GDM1 (cell line): ENCODE data around the gene TAAR1.
"Not testable (repeated sequence)": the region's sequence is repeated elsewhere in the genome, so short reads cannot be mapped to it uniquely, and the experiment has no call there.

Experiments used
- DNase-seq: peaks from one replicate; lab custom pipeline; 2025; lab: John Stamatoyannopoulos, UW

The TAAR1 gene

DNA sequence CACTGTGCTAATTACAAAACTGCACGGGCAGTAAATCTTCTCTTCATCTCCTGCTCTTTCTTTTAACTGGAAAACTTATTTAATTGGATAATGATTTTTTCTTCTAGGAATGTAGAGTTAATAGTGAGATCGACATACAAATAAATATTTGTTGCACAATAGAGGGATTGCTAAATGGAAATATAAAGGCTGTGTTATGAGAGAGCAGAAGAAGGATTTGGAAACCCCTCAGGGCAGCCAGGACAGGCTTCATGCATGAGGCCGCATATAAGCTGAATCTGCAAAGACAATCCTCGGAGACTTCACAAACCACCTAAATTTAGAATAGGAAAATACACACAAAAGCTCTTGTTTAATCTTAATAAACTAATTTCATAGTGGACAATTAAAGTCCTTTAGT, 2.9 kb upstream of the TAAR1 start:
- DNase-seq: no peak

DNA sequence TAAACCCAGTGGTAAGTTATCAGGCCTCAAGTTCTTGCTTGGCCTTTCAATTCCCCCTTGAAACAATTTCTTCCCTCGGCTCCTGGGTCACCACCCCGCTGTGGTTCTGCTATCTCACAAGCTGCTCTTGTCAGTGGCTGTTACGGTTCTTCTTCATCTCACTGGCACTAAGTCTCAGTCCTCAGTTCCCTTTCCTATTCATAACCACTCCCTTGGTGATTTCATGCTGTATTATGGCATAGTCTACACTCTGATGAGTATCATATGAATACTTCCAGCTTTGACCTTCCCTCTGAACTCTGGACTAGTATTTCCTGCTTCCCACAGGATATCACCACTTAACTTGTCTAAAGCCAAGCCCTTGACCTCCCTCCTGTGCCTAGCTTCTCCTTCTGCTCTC, 7.9 kb downstream of the TAAR1 start:
- no peak for DNase-seq

DNA sequence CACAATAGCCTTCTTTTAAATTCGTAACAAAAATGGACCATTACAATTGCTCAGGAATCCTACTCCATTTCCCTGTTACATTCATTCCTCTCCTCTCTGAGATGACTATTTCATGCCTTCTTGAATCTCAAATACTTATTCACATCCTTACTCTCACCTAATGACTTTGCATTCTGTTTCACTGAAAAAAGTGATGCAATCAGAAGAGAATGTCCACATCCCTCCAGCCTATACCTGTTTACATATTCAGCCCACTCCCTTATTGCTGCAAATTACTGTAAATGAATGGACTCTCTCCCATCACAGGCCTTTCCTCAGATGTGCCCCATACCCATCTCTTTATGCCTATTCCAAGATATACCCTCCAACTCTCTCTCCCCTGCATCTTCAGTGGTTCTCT, 8.6 kb downstream of the TAAR1 start:
- no peak for DNase-seq

DNA sequence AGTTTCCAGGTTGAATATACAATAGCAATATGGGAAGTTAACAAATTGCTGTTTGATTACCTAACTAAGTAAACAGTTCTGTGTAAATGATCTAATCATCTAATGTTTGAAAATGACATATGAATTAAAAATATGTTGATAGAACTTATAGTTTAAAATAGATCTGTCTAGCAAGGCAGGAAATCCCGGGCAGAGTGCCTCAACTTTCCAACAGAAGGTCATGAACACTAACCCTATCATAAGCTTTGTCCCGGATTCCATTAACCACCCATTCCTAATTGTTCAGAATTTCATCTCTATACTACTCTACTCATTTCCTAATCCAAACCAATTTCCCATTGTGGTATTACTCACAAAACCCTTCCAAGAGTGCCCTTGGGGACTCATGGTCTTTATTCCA, 10.2 kb downstream of the TAAR1 start:
- no peak for DNase-seq

DNA sequence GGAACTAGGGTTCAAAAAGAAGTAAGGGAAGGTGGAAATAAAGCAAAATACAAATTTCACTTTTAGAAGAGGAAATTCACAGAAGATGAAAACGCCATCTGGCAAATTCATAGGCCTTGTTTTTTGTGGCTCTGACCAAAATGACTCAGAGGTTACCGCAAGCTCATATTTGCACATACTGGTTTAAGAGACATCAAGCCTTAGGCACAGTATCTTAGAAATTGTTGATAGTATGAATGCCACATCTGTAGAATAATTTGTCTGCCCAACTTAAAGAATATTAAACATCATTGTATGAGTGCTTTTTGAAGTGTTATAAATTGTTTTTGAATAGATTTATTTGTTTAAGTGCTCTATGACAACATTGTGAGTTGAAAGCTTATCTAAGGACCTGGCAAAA, 10.6 kb downstream of the TAAR1 start:
- DNase-seq: peak; percentile 22

DNA sequence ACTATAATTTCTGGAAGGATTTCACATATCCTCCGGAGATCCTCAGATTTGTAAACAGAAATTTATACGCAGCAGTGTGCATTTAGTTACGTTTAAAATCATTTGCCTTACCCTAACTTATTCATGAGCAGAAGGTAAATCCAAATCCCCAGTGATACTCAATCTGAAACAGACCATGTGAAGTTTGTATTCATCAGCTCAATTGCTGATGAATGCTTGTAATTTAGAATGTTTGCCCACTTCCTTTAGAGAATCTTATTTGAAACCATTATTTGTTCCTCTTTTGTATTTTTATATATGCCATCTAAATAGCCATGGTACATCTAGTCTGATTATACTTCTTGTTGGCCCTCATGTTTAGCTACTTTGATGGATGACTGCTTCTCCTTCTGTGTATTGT, 15.4 kb downstream of the TAAR1 start:
- no peak for DNase-seq

DNA sequence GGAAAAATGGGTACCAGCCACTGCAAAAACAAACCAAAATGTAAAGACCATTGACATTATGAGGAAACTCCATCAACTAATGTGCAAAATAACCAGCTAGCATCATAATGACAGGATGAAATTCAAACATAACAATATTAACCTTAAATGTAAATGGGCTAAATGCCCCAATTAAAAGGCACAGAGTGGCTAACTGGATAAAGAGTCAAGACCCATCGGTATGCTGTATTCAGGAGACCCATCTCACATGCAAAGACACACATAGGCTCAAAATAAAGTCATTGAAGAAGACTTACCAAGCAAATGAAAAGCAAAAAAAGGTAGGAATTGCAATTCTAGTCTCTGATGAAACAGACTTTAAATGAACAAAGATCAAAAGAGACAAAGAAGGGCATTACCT, 21.8 kb downstream of the TAAR1 start:
- not testable (repeated sequence) for DNase-seq

DNA sequence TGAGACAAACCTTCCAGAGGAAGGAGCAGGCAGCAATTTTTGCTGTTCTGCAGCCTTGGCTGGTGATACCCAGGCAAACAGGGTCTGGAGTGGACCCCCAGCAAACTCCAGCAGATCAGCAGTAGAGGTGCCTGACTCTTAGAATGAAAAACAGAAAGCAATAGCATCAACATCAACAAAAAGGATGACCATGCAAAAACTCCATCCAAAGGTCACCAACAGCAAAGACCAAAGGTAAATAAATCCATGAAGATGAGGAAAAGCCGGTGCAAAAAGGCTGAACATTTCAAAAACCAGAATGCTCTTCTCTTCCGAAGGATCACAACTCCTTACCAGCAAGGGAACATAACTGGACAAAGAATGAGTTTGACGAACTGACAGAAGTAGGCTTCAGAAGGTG, 23.1 kb downstream of the TAAR1 start:
- DNase-seq: not testable (repeated sequence)

DNA sequence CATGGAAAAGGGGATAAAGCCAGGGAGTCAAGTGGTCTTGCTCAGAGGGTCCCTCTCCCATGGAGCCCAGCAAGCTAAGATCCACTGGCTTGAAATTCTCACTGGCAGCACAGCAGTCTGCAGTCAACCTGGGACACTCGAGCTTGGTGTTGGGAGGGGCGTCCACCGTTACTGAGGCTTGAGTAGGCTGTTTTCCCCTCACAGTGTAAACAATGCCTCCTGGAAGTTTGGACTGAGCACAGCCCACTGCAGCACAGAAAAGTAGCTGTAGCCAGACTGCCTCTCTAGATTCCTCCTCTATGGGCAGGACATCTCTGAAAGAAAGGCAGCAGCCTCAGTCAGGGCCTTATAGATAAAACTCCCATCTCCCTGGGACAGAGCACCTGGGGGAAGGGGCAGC, 23.7 kb downstream of the TAAR1 start:
- not testable (repeated sequence) for DNase-seq

DNA sequence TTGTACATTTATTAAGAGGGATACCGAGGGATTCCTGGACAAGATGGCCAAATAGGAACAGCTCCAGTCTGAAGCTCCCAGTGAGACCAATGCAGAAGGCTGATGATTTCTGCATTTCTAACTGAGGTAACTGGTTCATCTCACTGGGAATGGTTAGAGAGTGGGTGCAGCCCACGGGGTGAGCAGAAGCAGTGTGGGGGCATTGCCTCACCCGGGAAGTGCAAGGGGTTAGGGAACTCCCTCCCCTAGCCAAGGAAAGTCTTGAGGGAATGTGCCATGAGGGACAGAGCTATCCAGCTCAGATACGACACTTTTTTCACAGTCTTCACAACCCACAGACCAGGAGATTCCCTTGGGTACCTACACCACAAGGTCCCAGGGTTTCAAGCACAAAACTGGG, 24.2 kb downstream of the TAAR1 start:
- DNase-seq: no peak

DNA sequence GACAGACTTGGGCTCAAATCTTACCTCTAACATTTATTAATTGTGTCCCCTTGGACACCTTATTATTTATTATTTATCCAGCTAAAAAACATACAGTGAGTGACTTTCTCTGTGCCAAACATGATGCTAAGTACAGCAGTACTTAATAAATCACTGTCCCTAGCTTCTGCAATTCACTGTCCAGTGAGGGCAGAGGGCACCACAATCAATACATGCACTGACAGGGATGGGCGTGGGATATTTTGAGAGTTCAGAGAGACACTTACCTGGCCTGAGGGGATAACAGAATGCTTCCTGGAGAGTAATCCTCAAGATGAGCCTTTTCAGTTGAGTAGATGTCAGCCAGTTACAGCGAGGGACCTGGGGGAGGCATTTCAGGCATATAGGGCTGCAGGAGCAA, 25.6 kb downstream of the TAAR1 start:
- no peak for DNase-seq

DNA sequence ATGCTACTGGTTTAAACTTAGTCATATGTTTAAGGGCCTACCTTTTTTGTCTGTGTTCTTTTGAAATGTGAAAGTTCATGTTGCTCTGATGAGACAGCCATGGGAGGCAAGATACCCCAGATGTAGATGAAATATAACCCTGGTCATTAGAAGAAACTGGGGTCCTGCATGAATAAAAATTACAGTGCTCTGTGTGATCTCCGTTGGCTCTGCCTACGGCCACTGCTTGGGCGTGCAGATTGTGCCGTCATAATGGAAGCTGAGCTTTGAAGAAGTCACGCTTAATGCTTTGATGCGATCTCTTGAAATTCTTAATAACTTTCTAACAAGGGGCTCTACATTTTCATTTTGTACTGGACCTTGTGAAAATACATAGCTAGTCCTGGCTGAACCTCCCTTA, 34.8 kb downstream of the TAAR1 start, which contains the start of gene TAAR2:
Gene TAAR2, minus strand, starts transcription at position 101 of the 400 bp plus-strand sequence. Its CDS starts 0 bp downstream, at position 101.
- no peak for DNase-seq

DNA sequence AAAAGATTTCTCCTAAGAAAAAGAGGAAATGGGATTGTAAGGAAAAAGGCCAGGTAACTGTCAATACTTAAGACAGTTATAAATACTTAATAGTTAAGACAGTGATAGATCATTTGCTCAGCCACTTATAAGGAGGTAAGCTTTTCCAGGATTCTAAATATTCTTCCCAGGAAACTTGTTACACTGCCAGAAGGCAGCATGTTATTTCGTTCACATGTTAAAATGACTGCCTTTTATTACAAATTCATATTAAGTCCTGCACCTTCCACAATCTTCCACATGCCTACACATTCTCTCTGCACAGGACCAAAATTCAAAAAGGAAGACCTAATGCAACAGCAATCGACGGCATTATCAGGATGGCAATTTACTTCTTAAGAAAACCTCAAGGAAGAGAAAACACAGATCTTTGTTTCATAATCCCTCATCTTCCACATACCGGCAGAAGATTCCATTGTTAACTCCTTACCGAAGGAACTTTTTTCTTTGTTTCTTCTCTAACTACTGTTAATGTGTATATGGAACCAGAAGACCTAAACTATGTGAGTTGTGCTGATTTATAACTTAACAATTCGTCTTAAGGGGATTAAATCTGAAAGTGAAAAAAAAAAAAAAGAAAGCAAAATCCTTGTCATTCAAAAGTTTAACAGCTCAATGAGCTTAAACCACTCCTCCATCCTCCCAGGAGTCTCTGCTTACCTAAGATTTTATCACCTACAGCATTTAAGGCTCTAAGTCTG, 35.7 kb downstream of the TAAR1 start:
- no peak for DNase-seq

DNA sequence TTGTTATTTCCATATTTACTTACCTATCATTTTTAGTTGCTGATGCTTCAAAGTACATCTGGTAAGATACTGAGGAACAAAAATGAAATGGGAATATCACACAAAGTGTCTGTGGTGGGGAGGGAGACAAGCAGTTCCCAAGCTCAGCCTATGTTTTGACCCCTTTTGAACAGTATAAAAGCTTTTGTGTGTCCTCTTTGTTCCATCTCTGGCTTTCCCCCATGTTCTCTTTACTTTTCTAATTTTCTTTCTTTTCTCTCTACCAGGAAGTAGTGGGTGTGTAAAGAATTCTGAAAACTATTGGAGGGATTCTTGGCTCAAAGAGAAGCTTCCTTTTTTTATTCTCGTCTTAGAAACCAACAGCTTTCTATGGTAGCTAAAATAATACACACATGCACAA, 42.3 kb downstream of the TAAR1 start:
- no peak for DNase-seq

DNA sequence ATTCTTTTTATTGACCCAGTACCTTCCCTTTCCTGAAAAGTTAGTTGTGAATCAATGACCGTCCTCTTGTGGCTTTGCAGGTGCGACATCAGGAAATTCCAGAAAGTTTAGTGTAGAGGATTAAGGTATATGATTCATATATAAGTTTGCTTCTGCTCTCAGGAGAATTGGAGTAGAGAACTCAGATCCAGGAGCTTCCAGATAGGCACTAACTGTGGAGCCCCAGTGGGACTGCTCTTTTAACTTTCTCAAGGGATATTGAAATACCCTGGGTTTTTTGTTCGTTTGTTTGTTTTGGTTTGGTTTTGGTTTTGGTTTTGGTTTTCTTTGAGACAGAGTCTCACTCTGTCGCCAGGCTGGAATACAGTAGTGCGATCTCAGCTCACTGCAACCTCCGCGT, 44.4 kb downstream of the TAAR1 start:
- no peak for DNase-seq

DNA sequence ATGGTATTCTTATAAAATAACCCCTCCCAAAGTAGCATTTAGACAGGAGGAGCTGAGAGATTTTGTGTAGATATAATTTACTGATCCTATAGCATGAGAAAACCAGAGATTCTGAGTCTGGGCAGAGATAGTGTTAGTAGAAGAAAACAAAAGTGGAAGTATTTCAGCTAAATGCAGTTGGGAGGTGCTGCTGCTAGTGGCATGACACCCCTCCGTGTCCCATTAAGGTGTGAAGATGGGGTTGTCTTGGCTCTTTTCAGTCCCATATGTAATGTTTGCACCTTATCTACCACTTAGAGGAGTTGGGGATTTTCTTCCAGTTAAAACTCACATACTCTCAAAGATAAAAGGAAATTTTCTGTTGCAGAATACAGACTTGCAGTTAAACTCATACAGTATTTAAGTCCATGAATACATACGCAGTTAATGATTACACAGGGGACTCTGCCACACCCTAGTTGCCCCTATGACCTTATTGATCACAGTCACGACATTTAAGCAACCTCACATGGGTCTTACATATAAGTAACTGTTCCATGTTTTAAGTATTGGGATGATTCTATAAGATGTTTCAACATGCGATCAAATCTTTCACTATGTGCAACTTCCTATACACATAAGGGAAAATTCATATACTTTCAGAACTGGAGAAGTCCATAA, 46.4 kb downstream of the TAAR1 start:
- no peak for DNase-seq

DNA sequence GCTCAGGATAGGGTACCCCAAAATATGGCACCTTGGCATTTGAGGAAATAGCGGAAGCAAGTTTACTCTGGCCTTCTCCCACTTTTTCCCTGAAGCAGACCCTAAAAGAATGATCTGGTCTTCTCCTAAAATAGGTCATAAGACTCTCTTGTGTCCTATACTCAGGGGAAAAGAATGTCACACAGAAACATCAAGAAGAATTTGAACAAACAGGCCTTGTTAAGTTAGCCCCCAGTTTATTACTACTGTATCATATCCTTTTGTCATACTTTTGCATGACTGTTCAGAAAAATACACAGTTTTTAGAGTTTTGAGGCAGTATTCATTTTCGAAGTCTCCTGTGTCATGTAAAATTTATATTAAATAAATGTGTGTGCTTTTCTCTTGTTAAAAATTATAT, 47.4 kb downstream of the TAAR1 start:
- no peak for DNase-seq

DNA sequence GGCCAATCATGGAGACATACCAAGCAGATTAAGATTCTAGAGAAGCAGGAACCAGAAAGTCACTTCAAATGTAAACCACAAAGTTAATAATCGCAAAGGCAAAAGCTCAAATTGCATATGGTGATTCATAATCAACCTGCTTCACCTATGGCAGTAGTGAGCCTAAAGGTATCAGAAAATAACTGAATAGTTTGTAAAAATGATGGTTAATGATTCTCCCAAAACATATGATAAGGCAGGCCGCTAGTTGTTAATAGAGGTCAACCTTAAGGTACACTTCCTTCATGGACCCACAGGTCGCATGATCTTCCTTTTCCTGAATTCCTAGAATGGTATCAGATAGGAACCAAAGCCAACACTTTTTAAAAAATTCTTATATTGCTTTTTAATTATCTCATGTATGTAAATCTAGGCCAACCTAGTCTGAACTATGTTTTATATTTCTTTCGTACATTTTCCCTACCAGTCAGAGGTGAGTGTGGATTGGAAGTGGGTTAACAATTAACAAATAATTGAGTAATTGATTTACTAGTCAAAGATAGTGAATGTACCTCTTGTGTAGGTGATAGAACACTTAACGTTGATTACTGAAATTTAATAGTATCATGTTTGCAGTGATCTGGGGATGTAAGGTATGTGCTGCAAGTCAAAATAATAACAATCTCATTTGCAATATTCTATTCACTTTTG, 51.3 kb downstream of the TAAR1 start:
- DNase-seq: no peak

DNA sequence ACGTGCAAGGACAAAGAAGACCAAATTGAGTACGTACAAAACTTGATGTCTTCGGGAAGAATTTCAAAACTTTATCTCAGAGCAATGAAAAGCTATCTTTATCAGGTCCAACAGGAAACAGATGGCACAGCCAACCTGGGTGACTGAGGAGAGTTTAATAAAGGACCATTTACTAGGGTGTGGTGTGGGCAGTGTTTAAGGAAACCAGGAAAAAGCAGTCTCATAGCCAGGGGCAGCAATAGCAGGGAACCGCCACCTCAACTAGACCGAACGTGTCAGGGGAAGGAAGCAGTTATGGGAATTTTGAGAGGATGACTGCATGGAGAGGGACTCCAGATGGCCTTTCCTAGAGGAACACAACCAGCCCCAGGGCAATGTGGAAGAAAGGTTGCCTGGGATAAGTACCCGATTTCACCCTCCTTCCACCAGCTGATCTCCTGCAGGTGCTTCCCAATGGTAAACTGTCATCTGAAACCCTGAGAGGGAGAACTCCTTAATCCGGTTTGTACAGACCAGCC, 54.3 kb downstream of the TAAR1 start:
- no peak for DNase-seq

DNA sequence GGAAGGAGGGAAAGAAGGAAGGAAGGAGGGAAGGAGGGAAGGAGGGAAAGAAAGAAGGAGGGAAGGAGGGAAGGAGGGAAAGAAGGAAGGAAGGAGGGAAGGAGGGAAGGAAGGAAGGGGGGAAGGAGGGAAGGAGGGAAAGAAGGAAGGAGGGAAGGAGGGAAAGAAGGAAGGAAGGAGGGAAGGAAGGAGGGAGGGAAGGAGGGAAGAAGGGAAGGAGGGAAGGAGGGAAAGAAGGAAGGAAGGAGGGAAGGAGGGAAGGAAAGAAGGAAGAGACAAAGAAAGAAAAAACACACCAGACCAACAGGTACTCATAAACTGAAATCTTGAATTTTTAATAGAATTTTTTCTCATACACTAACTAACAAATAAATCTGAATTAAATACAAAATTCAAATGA, 58.1 kb downstream of the TAAR1 start:
- DNase-seq: not testable (repeated sequence)

DNA sequence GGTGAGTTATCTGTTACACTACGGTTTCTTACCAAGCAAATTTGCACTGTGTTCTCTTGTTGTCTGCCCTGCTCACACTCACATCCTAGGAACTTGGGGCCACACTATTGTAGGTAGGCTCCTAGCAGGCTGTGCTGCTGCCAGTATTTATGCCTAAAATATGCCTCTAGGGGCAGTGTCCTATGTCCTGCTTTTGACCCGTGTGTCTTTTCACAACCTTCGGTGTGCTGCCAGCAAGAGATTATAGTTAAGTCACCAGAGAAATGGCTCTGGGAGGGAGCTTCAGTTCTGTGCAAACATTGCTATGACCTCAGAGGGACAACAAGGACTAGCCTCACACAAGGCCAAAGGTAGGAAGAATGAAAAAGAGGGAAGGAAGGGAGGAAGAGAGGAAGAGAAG, 60.5 kb downstream of the TAAR1 start:
- DNase-seq: no peak

DNA sequence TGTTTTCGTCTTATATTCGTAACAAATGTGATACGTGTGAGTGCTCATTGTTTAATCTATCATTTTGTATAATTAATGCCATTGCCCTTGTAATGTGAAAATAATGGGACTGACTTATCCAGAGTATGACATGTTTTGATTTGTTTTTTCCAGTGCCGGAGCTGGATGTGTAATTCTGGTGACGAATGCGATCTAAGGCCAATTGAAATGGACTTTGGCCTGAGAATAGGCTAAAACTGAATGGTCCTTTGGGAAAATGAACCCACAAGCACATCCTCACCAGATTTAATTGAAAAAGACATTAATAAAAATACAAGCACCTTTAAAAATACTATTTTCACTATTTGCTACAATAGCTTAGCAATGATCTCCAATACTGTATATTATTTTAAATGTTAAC, 62.8 kb downstream of the TAAR1 start:
- no peak for DNase-seq
